Liver (tissue), 3 donors: ENCODE measurements around the gene PEAK1.

Experiments used
- ATF3 ChIP-seq: IDR thresholded peaks from 2 replicates; pipeline ENCODE4 v1.6.1; 2016; ENCODE audit warnings: antibody characterized with exemption
- CTCF ChIP-seq: fragments of 150-350 bp; IDR thresholded peaks from 2 replicates; pipeline ENCODE4 v1.5.1; 2017; ENCODE audit warnings: improper control_type of control experiment, low read depth, low read length; ENCODE audit not compliant: missing input control
- EGR1 ChIP-seq, 2 donors: IDR thresholded peaks; 2 replicates each; pipeline ENCODE4 v1.6.1; 2016 to 2018; ENCODE audit warnings: antibody characterized with exemption in 2 of 2, low read depth in 2 of 2
- FOXA1 ChIP-seq: IDR thresholded peaks from 2 replicates; pipeline ENCODE4 v1.6.1; 2016; ENCODE audit warnings: antibody characterized with exemption
- GABPA ChIP-seq, 2 donors: IDR thresholded peaks in 1 of 2; conservative IDR thresholded peaks in 1 of 2; 2 replicates each; pipeline ENCODE4 v1.6.1; 2016; ENCODE audit warnings: antibody characterized with exemption in 2 of 2, mild to moderate bottlenecking in 1 of 2, moderate library complexity in 1 of 2
- JUND ChIP-seq, 2 donors: IDR thresholded peaks; 2 replicates each; pipeline ENCODE4 v1.6.1; 2016; ENCODE audit warnings: antibody characterized with exemption in 2 of 2
- RAD21 ChIP-seq, 2 donors: IDR thresholded peaks; 2 replicates each; pipeline ENCODE4 v1.6.1; 2016; ENCODE audit warnings: antibody characterized with exemption in 2 of 2, mild to moderate bottlenecking in 2 of 2
- REST ChIP-seq: IDR thresholded peaks from 2 replicates; pipeline ENCODE4 v1.6.1; 2016; ENCODE audit warnings: antibody characterized with exemption, mild to moderate bottlenecking
- RXRA ChIP-seq, 2 donors: IDR thresholded peaks; 2 replicates each; pipeline ENCODE4 v1.6.1; 2017 to 2018; ENCODE audit warnings: antibody characterized with exemption in 2 of 2, mild to moderate bottlenecking in 1 of 2
- SP1 ChIP-seq: IDR thresholded peaks from 2 replicates; pipeline ENCODE4 v1.6.1; 2018; ENCODE audit warnings: antibody characterized with exemption, mild to moderate bottlenecking
- TAF1 ChIP-seq: conservative IDR thresholded peaks from 2 replicates; pipeline ENCODE4 v1.6.1; 2016; ENCODE audit warnings: antibody characterized with exemption, mild to moderate bottlenecking
- ZBTB33 ChIP-seq: IDR thresholded peaks from 2 replicates; pipeline ENCODE4 v1.6.1; 2016; ENCODE audit warnings: antibody characterized with exemption
- TF ChIP-seq, protein P1 (sequence below): IDR thresholded peaks from 2 replicates; pipeline ENCODE4 v1.6.1; 2016; ENCODE audit warnings: antibody characterized with exemption
- donor health status: healthy.
- donor health status: healthy.

- TF ChIP-seq CTCF (no peak), RXRA (IDR thresholded peaks at IDR 0.05) (no peak), ZBTB33 (no peak), REST (no peak), ATF3 (no peak), JUND (IDR thresholded peaks at IDR 0.05) (no peak), FOXA1 (no peak), EGR1 (IDR thresholded peaks at IDR 0.05; ENCODE audit: low read depth in 2 of 2) (no peak), RAD21 (IDR thresholded peaks at IDR 0.05) (no peak), TAF1 (no peak), GABPA (IDR thresholded peaks at IDR 0.05 in 1 of 2, conservative IDR thresholded peaks at IDR 0.05 in 1 of 2) (no peak), SP1 (no peak)
- TF ChIP-seq, protein P1, sequence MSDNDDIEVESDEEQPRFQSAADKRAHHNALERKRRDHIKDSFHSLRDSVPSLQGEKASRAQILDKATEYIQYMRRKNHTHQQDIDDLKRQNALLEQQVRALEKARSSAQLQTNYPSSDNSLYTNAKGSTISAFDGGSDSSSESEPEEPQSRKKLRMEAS: no peak
Observed at GRCh38 chr15:77126529-77127326, 293.2 kb downstream of the PEAK1 start.
